Neural cell (in vitro differentiated cells): ENCODE measurements around the gene SUMO2. TPM values are rescaled to one million over a fixed set of nuclear protein-coding genes. Genes with fewer than 3 reads are reported as not detected.

Experiments
- H2AFZ ChIP-seq: fragments of 200-600, 300-800 bp; sonication (generic), shearing (Covaris generic); 2 replicates; pipeline ENCODE4 v1.6.0; 2014; ENCODE audit warnings: low read depth, mild to moderate bottlenecking, antibody characterized with exemption, low read length, moderate library complexity
- H3F3A ChIP-seq: fragments of 200-600 bp; shearing (Covaris generic); 2 replicates; pipeline ENCODE4 v1.6.1; 2016; ENCODE audit warnings: mild to moderate bottlenecking, moderate library complexity, mixed read lengths, antibody characterized with exemption, low read length; ENCODE audit not compliant: insufficient read depth, poor library complexity, severe bottlenecking
- H3K27ac ChIP-seq: fragments of 200-600, 300-800 bp; sonication (generic), shearing (Covaris generic); 2 replicates; pipeline ENCODE4 v1.5.1; 2014; ENCODE audit warnings: mild to moderate bottlenecking, low read length, moderate library complexity
- H3K27me3 ChIP-seq: fragments of 300-800, 200-600 bp; sonication (generic), shearing (Covaris generic); 2 replicates; pipeline ENCODE4 v1.6.0; 2014; ENCODE audit warnings: mild to moderate bottlenecking, low read depth, low read length, moderate library complexity; ENCODE audit not compliant: insufficient read depth
- H3K36me3 ChIP-seq: fragments of 300-800, 200-600 bp; sonication (generic), shearing (Covaris generic); 2 replicates; pipeline ENCODE4 v1.5.1; 2014; ENCODE audit warnings: mild to moderate bottlenecking, antibody characterized with exemption, low read length, moderate library complexity; ENCODE audit not compliant: insufficient read depth
- H3K4me2 ChIP-seq: fragments of 300-800, 200-600 bp; sonication (generic), shearing (Covaris generic); 2 replicates; pipeline ENCODE4 v1.6.0; 2014; ENCODE audit warnings: mild to moderate bottlenecking, low read length
- H3K4me3 ChIP-seq: fragments of 300-800, 200-600 bp; sonication (generic), shearing (Covaris generic); 2 replicates; pipeline ENCODE4 v1.5.1; 2014; ENCODE audit warnings: mild to moderate bottlenecking, low read length, moderate library complexity
- H3K79me2 ChIP-seq: fragments of 200-600 bp; shearing (Covaris generic); replicated peaks from 2 replicates; pipeline ENCODE4 v1.6.0; 2014; ENCODE audit warnings: mild to moderate bottlenecking, low read length, moderate library complexity; ENCODE audit not compliant: insufficient read depth
- H3K9ac ChIP-seq: fragments of 300-800, 200-600 bp; sonication (generic), shearing (Covaris generic); 2 replicates; pipeline ENCODE4 v1.6.1; 2016; ENCODE audit warnings: mild to moderate bottlenecking, low read length, mixed read lengths
- H3K9me2 ChIP-seq: fragments of 200-600 bp; shearing (Covaris generic); 2 replicates; pipeline ENCODE4 v1.6.1; 2016; ENCODE audit warnings: mild to moderate bottlenecking, low read length, mixed read lengths; ENCODE audit not compliant: insufficient read depth
- H3K9me3 ChIP-seq: fragments of 200-600, 300-800 bp; sonication (generic), shearing (Covaris generic); 2 replicates; pipeline ENCODE4 v1.6.1; 2016; ENCODE audit warnings: mild to moderate bottlenecking, mixed run types, low read length, moderate library complexity, mixed read lengths
- H4K20me1 ChIP-seq: fragments of 200-600 bp; shearing (Covaris generic); 2 replicates; pipeline ENCODE4 v1.6.1; 2016; ENCODE audit warnings: mild to moderate bottlenecking, mixed run types; ENCODE audit not compliant: insufficient read depth
- CTCF ChIP-seq: fragments of 450-650 bp; IDR thresholded peaks from 2 replicates; pipeline ENCODE4 v1.5.1; 2014; ENCODE audit warnings: antibody characterized with exemption, mild to moderate bottlenecking, moderate library complexity; ENCODE audit not compliant: poor library complexity, severe bottlenecking
- EP300 ChIP-seq: fragments of 450-650 bp; conservative IDR thresholded peaks from 2 replicates; pipeline ENCODE4 v1.6.1; 2014; ENCODE audit warnings: antibody characterized with exemption, mild to moderate bottlenecking, moderate library complexity; ENCODE audit not compliant: poor library complexity, severe bottlenecking
- EZH2 ChIP-seq: fragments of 200-600, 300-800 bp; shearing (Covaris generic), sonication (generic); IDR thresholded peaks from 2 replicates; pipeline ENCODE4 v1.6.1; 2014; ENCODE audit warnings: antibody characterized with exemption, low read length, borderline replicate concordance, mild to moderate bottlenecking; ENCODE audit not compliant: insufficient read depth, poor library complexity, severe bottlenecking
- MXI1 ChIP-seq: fragments of 450-650 bp; conservative IDR thresholded peaks from 2 replicates; pipeline ENCODE4 v1.6.1; 2014; ENCODE audit warnings: antibody characterized with exemption, mild to moderate bottlenecking; ENCODE audit not compliant: poor library complexity, severe bottlenecking
- POLR2AphosphoS5 ChIP-seq: IDR thresholded peaks from 2 replicates; pipeline ENCODE4 v1.6.1; 2012
- RAD21 ChIP-seq: fragments of 450-650 bp; conservative IDR thresholded peaks from 2 replicates; pipeline ENCODE4 v1.6.1; 2014; ENCODE audit warnings: antibody characterized with exemption, mild to moderate bottlenecking, moderate library complexity
- REST ChIP-seq: IDR thresholded peaks from 2 replicates; pipeline ENCODE4 v1.6.1; 2012; ENCODE audit warnings: borderline replicate concordance
- SMC3 ChIP-seq: fragments of 450-650 bp; conservative IDR thresholded peaks from 2 replicates; pipeline ENCODE4 v1.6.1; 2014; ENCODE audit warnings: antibody characterized with exemption, mild to moderate bottlenecking, moderate library complexity; ENCODE audit not compliant: poor library complexity
- TAF1 ChIP-seq: IDR thresholded peaks from 2 replicates; pipeline ENCODE4 v1.6.1; 2012; ENCODE audit warnings: low read depth
- polyA plus RNA-seq: library from polyadenylated mRNA; depleted of rRNA; stranded (reverse); fragments of >200 nt; gene quantifications from 2 replicates; pipeline ENCODE4 v1.2.3, GENCODE V29; 2014

Gene SUMO2
- polyA plus RNA-seq, 1 donor from 2014 or later: 283 TPM

GRCh38 chr17:75218131-75218530, 35.4 kb upstream of the SUMO2 start:
- TF ChIP-seq EP300: no peak
- H3K36me3 ChIP-seq: no peaks in the 10 kb centered on the region
- no peaks in the 10 kb centered on the region for H3K9me2 ChIP-seq
- no peak overlapping the region for H3K4me3 ChIP-seq
- no peak overlapping the region for H3K4me2 ChIP-seq
- no peaks in the 10 kb centered on the region for H3K9me3 ChIP-seq
- no peaks in the 10 kb centered on the region for H3F3A ChIP-seq
- no peaks in the 10 kb centered on the region for H3K79me2 ChIP-seq
- H3K27me3 ChIP-seq: no peaks in the 10 kb centered on the region
- H4K20me1 ChIP-seq: no peaks in the 10 kb centered on the region
- H3K27ac ChIP-seq: no peak overlapping the region
- H3K9ac ChIP-seq: no peak overlapping the region
- no peak overlapping the region for H2AFZ ChIP-seq

GRCh38 chr17:75209061-75209460, 26.3 kb upstream of the SUMO2 start:
- H3K9me2 ChIP-seq: no peaks in the 10 kb centered on the region
- peaks cover 13% of the 10 kb centered on the region for H3K79me2 ChIP-seq
- no peaks in the 10 kb centered on the region for H3K27me3 ChIP-seq
- TF ChIP-seq CTCF (no peak), EZH2 (no peak), REST (no peak), TAF1 (no peak), RAD21 (no peak), POLR2AphosphoS5 (no peak), MXI1 (no peak), EP300 (no peak), SMC3 (no peak)
- H3K4me3 ChIP-seq: no peak overlapping the region
- no peaks in the 10 kb centered on the region for H4K20me1 ChIP-seq
- H3K4me2 ChIP-seq: no peak overlapping the region
- no peaks in the 10 kb centered on the region for H3F3A ChIP-seq
- no peak overlapping the region for H2AFZ ChIP-seq
- H3K36me3 ChIP-seq: no peaks in the 10 kb centered on the region
- no peak overlapping the region for H3K9ac ChIP-seq
- H3K9me3 ChIP-seq: no peaks in the 10 kb centered on the region
- H3K27ac ChIP-seq: no peak overlapping the region

GRCh38 chr17:75208161-75208560, 25.4 kb upstream of the SUMO2 start:
- Histone ChIP-seq H2AFZ (no peak overlapping the region), H3K9me2 (no peaks in the 10 kb centered on the region), H3K27me3 (no peaks in the 10 kb centered on the region), H3F3A (no peaks in the 10 kb centered on the region), H3K4me2 (no peak overlapping the region), H3K79me2 (peaks cover 13% of the 10 kb centered on the region), H3K9me3 (no peaks in the 10 kb centered on the region), H3K27ac (no peak overlapping the region), H3K36me3 (no peaks in the 10 kb centered on the region), H3K9ac (no peak overlapping the region), H4K20me1 (no peaks in the 10 kb centered on the region), H3K4me3 (no peak overlapping the region)
- no peak for TF ChIP-seq SMC3
- no peak for TF ChIP-seq MXI1
- no peak for TF ChIP-seq POLR2AphosphoS5
- TF ChIP-seq EP300: no peak
- no peak for TF ChIP-seq EZH2
- TF ChIP-seq CTCF: no peak
- TF ChIP-seq RAD21: no peak
- TF ChIP-seq TAF1: no peak
- TF ChIP-seq REST: no peak
